GM12872 (cell line): ENCODE results near the gene CDK19.

ENCODE experiments used
- CTCF ChIP-seq: IDR thresholded peaks from 3 replicates; pipeline ENCODE4 v1.5.1; 2011; ENCODE audit warnings: low read depth, mild to moderate bottlenecking, low read length, moderate library complexity; ENCODE audit not compliant: insufficient read depth

The CDK19 gene

GRCh38 chr6:110703010-110703905 is 112.0 kb downstream of the CDK19 start:
- no peak for TF ChIP-seq CTCF

- no peak for TF ChIP-seq CTCF
Measured at GRCh38 chr6:110699780-110700179, 115.5 kb downstream of the CDK19 start.

GRCh38 chr6:110693994-110694393 is 121.3 kb downstream of the CDK19 start:
- TF ChIP-seq CTCF, result no peak

DNA sequence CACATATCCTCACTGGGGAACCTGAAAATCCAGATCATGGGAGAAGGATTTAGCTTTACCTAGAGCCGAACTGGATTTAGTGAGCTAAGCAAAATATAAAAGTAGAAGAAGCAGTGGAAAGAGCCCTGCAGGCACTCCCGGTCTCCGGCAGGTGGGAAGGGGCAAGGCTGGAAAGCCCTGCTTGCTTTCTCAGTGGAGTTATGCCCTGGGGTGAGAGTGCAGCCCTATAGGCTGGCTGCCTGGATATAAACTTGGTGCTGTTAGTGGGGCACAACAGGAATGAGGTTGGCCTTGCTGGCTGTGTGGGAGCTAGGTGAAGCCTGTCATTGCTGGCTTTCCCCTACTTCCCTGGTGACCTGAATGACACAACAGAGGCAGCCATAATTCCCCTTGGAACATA is 122.0 kb downstream of the CDK19 start:
- no peak for TF ChIP-seq CTCF

DNA sequence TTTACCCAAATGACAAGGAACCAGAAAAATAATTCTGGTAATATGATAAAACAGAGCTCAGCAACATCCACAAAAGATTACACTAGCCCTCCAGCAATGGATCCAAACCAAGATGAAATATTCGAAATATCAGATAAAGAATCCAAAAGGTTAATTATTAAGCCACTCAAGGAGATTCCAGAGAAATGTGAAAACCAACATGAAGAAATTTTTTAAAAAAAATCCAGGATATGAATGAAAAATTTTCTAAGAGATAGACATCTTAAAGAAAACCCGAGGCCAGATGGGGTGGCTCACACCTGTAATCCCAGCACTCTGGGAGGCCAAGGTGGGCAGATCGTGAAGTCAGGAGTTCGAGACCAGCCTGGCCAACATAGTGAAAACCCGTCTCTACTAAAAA is 124.4 kb downstream of the CDK19 start:
- no peak for TF ChIP-seq CTCF

DNA sequence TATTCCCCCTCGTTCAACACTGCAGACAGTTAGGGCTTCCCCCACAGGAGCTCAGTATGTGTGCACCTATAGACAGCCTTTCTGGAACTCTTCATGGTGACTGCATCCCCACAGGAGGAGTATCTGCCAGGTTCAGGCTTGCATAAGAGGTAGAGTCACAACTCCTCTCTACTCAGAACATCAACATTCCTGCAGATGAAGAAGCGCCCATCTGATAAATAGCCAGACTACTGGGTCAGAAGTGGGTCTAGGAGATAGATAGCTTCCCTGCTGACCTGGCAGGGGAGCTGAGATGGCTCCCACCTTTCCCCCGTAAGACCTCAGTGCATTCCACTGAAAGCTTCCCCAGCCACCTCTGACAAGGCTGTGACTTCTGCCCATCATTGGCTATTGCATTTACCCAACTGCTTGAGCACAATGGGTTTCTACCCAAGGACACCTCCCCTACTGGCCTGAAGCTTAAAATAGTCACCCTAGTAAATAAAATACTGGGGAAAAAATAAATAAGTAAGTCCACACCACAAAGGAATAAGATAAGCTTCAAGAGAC is 125.1 kb downstream of the CDK19 start:
- TF ChIP-seq CTCF, result no peak

DNA sequence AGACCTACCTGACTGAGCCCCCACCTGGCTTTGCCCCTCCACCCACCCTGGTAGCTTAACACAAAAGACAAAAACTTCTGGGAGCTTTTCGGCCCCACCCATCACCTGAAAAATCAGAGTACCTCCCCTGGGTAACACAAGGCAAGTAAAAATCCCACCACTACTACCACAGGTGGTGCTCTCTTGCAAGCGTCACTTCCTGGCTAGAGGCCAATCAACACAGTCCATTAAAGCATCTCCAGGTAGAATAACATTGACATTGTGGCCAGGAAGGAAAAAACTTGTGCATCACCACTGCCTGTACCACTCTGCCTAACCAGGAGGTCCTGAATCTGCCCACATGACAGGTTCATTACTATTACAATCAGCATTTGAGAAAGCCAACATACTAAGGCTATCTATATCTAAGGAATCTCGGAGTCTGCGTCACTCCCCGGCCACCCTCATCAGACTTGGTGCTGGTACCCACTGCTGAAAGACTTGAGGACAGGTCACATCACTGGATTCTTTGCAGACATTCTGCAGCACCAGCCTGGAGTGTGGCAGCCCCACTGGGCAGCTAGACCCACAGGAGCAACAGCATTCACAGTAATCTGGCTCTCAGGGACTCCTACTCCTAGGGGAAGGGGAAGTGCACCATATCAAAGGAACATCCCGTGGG is 125.9 kb downstream of the CDK19 start:
- no peak for TF ChIP-seq CTCF
